Activated CD8-positive, alpha-beta memory T cell treated with anti-CD3 and anti-CD28 coated beads, Interleukin-2, amount 10 ng/mL, durations not matched to agents 7 days and 5 days (primary cell): ENCODE results near the gene HCLS1. TPM values are rescaled to one million over a fixed set of nuclear protein-coding genes. Genes with fewer than 3 reads are reported as not detected.

Experiments used
- ATAC-seq: fragments of 150-1000 bp; cut with Tn5 transposase; one replicate; pipeline ENCODE4 v1.10.0; 2021; ENCODE audit warnings: moderate library complexity
- CTCF ChIA-PET: fragments of 350-600 bp; sonication (Branson Sonifier 250); formaldehyde crosslinking; loops from one replicate; lab custom pipeline; 2021; ENCODE audit warnings: antibody characterized with exemption; lab: Charles Lee
- DNase-seq: peaks from one replicate; pipeline ENCODE4 v3.0.0-alpha.2; 2020
- H3K27ac Mint-ChIP-seq: one replicate; pipeline ENCODE4 v1.8.0; 2021; ENCODE audit warnings: mild to moderate bottlenecking, mixed read lengths
- H3K27me3 Mint-ChIP-seq: one replicate; pipeline ENCODE4 v1.8.0; 2021; ENCODE audit warnings: mixed read lengths
- H3K36me3 Mint-ChIP-seq: one replicate; pipeline ENCODE4 v1.8.0; 2021; ENCODE audit warnings: mild to moderate bottlenecking, mixed read lengths
- H3K4me1 Mint-ChIP-seq: one replicate; pipeline ENCODE4 v1.8.0; 2021; ENCODE audit warnings: mixed read lengths
- H3K4me3 Mint-ChIP-seq: one replicate; pipeline ENCODE4 v1.8.0; 2021; ENCODE audit warnings: mild to moderate bottlenecking, moderate library complexity, mixed read lengths
- H3K9me3 Mint-ChIP-seq: one replicate; pipeline ENCODE4 v1.8.0; 2022; ENCODE audit warnings: low read depth, mixed read lengths
- total RNA-seq, 2 experiments: library from RNA; stranded (reverse); gene quantifications; one replicate each; pipeline ENCODE4 v1.2.3, GENCODE V29; 2021

The HCLS1 gene
- total RNA-seq, 2 experiments from 2014 or later, result 305 to 312 TPM

DNA sequence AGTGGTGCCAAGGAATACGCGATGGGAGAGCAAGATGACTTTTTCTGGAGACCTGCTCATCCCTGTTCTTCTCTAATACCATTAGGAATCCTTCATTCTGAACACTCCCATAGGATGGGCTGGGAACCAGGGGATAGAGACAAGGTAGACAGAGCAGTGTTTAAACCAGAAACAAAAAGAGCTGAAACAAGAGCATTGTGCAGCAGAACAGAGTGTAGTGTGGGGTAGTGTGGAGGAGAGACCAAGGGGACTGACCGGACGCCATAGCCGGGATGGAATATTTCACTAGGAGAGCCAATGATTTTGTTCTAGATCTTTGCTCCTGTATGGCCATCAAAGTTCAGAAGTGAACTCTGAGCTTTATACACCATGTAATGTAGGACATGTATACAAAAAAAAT is 15.6 kb downstream of the HCLS1 start:
- ATAC-seq (no peak), DNase-seq (no peak)
- CTCF ChIA-PET, result interaction anchor here (0.7 kb wide), 1 partner anchor 10 kb away, joined by 3 read pairs; no protein-coding TSS in a partner anchor
- Mint-ChIP-seq H3K4me1 (peaks cover 7% of the 10 kb centered on the region), H3K9me3 (no peaks in the 10 kb centered on the region), H3K4me3 (no peak overlapping the region), H3K27me3 (no peaks in the 10 kb centered on the region), H3K36me3 (peaks cover 60% of the 10 kb centered on the region), H3K27ac (no peak overlapping the region)

DNA sequence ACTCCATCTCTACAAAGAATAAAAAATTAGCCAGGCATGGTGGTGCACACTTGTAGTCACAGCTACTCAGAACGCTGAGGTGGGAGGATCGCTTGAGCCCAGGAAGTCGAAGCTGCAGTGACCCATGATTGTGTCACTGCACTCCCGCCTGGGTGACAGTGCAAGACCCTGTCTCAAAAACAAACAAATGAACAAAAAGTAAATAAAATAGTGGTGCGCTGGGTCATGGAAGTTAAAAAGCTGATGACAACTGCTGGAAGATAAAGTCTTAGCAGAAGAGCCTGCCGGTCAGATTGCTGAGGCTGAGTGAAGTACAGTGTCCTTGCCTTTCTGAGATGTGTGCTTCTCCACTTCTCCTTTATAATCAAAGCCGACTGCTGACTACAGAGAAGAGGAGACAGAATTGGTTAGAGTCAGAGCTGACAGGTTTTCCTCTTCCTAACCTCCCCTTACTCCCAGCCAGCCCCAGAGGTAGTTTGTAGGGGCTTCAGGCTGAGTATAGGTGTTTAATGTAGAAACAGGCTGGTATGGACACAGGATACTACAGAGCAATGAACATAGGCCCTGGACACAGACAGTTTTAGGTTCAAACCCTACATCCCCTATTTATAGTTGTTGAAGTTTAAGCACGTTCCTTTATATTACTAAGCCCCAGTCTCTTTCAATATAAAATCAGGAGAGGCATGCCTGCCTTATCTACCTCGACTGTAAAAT is 17.9 kb downstream of the HCLS1 start:
- peaks cover 2% of the 10 kb centered on the region for H3K4me1 Mint-ChIP-seq
- H3K27me3 Mint-ChIP-seq, result no peaks in the 10 kb centered on the region
- H3K9me3 Mint-ChIP-seq, result no peaks in the 10 kb centered on the region
- peak overlapping the region; percentile 5 for H3K27ac Mint-ChIP-seq
- ATAC-seq (no peak), DNase-seq (no peak)
- peaks cover 70% of the 10 kb centered on the region for H3K36me3 Mint-ChIP-seq
- CTCF ChIA-PET, result no interaction called here
- H3K4me3 Mint-ChIP-seq, result no peak overlapping the region

DNA sequence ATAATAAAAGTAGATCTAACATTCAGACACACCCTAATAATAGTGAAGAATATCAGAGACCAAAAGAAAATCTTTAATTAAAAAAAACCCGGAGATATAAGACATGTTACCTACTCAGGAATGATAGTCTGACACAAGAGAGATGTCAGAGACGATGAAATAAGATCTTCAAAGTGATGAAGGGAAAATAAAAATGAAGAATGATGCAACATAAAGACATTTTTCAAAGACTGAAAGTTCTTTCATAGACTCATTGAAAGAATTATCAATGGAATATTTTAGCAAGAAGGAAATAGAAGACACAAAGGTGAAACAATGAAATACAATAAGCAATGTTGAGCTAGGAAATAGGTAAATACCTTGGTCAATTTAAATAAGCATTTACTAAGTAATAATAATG is 19.6 kb downstream of the HCLS1 start:
- Mint-ChIP-seq H3K27ac (peak overlapping the region; percentile 61), H3K9me3 (no peaks in the 10 kb centered on the region), H3K27me3 (no peaks in the 10 kb centered on the region), H3K36me3 (peaks cover 81% of the 10 kb centered on the region), H3K4me3 (no peak overlapping the region), H3K4me1 (peaks cover 2% of the 10 kb centered on the region)
- ATAC-seq (no peak), DNase-seq (no peak)
- CTCF ChIA-PET, result no interaction called here

DNA sequence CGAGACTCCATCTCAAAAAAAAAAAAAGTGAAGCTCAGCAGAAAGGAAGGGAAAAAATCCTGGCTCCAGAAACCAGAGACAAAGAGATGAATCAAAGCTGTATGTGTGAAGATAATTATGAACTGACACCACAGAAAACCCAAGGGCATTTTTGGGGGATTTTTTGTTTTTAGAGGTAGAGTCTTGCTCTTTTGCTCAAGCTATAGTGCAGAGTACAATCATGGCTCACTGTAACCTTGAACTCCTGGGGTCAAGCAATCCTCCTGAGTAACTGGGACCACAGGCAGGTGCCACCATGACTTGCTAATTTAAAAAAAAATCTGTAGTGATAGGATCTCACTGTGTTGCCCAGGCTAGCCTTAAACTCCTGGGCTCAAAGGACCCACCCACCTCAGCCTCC is 22.8 kb downstream of the HCLS1 start:
- Mint-ChIP-seq H3K4me3 (no peak overlapping the region), H3K27ac (no peak overlapping the region), H3K9me3 (no peaks in the 10 kb centered on the region), H3K36me3 (peaks cover 78% of the 10 kb centered on the region), H3K27me3 (no peaks in the 10 kb centered on the region), H3K4me1 (peaks cover 2% of the 10 kb centered on the region)
- CTCF ChIA-PET, result interaction anchor here (0.7 to 1.8 kb wide), 2 partner anchors 14 to 38 kb away, joined by 3 to 5 read pairs; no protein-coding TSS in a partner anchor
- no peak for DNase-seq
- ATAC-seq, result no peak

DNA sequence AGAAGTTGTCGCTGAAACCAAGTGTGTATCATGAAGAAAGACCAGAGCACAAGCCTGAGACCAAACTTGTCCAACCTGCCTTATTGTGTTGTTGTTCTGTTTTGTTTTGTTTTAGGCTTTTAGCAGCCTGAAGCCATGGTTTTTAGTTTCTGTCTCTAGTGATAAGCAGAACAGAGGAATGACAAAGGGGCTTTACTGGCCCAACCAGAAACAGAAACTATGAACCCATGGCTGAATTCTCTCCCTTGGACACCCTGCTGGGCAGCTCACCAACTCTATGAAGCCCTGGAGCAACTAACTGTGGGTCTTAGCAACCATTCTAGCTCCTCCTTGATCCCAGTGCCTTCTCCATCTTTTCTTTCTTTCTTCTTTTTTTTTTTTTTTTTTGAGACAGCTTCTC is 30.3 kb downstream of the HCLS1 start:
- Mint-ChIP-seq H3K27me3 (no peaks in the 10 kb centered on the region), H3K27ac (no peak overlapping the region), H3K36me3 (peaks cover 46% of the 10 kb centered on the region), H3K4me1 (no peaks in the 10 kb centered on the region), H3K4me3 (no peak overlapping the region), H3K9me3 (no peaks in the 10 kb centered on the region)
- ATAC-seq (no peak), DNase-seq (no peak)
- CTCF ChIA-PET, result no interaction called here

DNA sequence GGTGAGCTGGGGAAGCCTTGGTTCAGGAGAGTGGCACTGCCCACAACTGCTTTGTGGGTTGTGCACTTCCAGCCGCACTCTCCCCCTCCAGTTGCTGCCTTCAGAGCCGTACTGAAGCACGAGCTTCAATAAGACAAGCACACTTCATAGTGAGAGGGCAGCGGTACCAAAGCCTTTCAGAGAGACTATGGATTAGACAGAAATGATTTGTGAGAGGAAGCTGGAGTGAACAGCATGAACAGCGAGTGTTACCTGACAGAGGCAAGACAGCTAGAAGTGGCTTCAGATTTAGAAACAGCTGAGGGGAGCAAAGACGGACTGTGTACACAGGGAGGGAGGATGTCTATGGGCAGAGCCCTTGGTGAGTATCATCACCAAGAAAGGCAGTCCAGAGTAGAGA is 31.1 kb downstream of the HCLS1 start:
- H3K4me3 Mint-ChIP-seq, result no peak overlapping the region
- ATAC-seq, result no peak
- DNase-seq, result no peak
- peaks cover 40% of the 10 kb centered on the region for H3K36me3 Mint-ChIP-seq
- no peaks in the 10 kb centered on the region for H3K9me3 Mint-ChIP-seq
- CTCF ChIA-PET, result no interaction called here
- no peaks in the 10 kb centered on the region for H3K27me3 Mint-ChIP-seq
- no peaks in the 10 kb centered on the region for H3K4me1 Mint-ChIP-seq
- no peak overlapping the region for H3K27ac Mint-ChIP-seq

DNA sequence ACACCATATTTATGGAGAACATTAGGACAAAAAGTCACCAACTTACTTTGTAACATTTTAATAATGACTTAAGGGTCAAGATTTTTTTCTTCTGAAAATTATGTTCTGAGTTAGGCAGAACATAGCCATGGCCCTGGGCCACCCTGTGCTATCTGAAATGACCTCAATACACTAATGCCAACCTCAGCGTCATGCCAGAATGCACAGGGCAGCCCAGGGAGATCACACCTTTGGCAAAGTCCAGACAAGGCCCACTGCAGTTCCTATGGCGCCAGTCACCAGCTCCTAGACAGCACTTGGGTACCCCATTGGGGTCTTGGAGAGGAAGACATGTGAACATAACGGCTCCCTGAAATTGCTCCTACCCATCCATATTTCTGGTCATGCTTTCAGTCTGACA is 33.1 kb downstream of the HCLS1 start:
- no peak overlapping the region for H3K4me3 Mint-ChIP-seq
- DNase-seq (no peak), ATAC-seq (no peak)
- H3K9me3 Mint-ChIP-seq, result no peaks in the 10 kb centered on the region
- H3K27ac Mint-ChIP-seq, result no peak overlapping the region
- H3K4me1 Mint-ChIP-seq, result no peaks in the 10 kb centered on the region
- CTCF ChIA-PET, result no interaction called here
- peaks cover 27% of the 10 kb centered on the region for H3K36me3 Mint-ChIP-seq
- no peaks in the 10 kb centered on the region for H3K27me3 Mint-ChIP-seq

DNA sequence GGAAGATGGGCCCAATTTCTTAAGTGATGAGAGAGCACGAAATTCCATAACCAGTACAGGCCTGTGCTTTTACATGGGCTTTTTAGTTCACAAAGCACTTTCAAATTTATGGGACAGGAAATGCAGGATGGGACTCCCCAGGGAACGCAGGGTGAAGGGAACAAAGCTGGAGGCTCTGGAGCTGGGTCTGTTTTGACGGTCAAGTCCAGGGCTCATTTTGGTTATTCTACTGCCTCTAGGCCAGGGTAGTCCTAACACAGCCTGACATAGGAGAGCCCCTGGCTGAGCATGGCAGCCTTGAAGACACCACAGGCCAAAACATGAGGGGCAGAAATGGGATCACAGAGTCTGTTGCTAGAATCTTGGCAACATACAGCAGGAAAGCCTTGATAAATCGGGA is 33.5 kb downstream of the HCLS1 start:
- H3K27me3 Mint-ChIP-seq, result no peaks in the 10 kb centered on the region
- CTCF ChIA-PET, result interaction anchor here (0.5 kb wide), 1 partner anchor 1224 kb away, joined by 3 read pairs; no protein-coding TSS in a partner anchor
- no peak for ATAC-seq

DNA sequence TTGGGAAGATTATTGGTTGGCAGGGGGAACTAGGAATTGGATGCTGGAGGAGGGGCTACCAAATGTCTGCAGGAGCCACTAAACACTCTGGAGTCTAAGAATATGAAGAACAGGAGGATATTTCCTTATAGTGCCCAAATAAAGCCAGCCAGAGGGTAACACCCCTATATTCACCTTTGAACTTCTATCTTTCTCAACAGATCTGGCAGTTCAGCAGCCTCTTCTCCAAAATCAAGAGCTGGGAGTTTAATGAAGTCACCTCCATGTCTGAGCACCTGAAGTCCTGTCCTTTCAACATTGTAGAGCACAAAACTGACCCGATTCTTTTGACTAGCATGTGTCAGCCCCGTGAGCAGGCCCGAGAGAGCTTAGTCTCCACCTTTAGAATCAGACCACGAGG is 34.2 kb downstream of the HCLS1 start:
- ATAC-seq (no peak), DNase-seq (no peak)
- no peak overlapping the region for H3K27ac Mint-ChIP-seq
- peaks cover 19% of the 10 kb centered on the region for H3K36me3 Mint-ChIP-seq
- H3K9me3 Mint-ChIP-seq, result no peaks in the 10 kb centered on the region
- H3K27me3 Mint-ChIP-seq, result peaks cover 5% of the 10 kb centered on the region
- CTCF ChIA-PET, result interaction anchor here (0.5 kb wide), 1 partner anchor 1225 kb away, joined by 3 read pairs; no protein-coding TSS in a partner anchor
- H3K4me3 Mint-ChIP-seq, result no peak overlapping the region
- no peaks in the 10 kb centered on the region for H3K4me1 Mint-ChIP-seq

More for the DNA sequence above, 33.5 kb downstream of the HCLS1 start:
- no peak overlapping the region for H3K4me3 Mint-ChIP-seq
- H3K4me1 Mint-ChIP-seq, result no peaks in the 10 kb centered on the region
- H3K9me3 Mint-ChIP-seq, result no peaks in the 10 kb centered on the region
- no peak overlapping the region for H3K27ac Mint-ChIP-seq
- DNase-seq, result no peak
- H3K36me3 Mint-ChIP-seq, result peaks cover 25% of the 10 kb centered on the region

DNA sequence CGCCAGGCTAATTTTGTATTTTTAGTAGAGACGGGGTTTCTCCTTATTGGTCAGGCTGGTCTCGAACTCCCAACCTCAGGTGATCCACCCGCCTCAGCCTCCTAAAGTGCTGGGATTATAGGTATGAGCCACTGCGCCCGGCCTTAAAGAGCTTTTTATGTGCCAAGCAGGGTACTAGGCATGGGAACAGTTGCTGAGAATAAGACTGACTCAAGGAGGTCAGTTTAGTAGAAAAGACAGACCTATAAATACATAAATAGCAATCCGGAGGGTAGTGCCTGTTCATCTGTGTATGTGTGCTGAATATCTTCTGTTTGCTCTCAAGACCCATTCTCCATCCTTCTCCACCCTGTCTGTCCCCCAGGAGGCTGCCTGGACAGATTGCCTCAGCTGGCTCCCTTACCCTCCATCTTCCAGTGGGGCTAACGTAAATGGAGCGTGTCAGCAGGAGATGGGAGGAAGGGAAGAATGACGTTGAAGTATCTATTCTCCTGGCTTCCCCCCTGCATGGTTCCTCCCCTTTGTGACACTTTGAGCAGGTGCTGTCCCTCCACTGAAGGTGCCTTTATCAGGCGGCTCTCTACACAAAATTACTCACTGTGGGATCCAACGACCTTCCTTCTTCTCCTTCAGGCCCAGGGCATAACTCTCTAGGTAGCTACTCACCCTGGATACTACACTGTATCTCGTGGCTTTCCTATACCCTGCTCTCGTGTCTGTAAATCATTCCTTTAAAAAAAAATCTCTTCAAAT is 36.4 kb downstream of the HCLS1 start:
- Mint-ChIP-seq H3K4me3 (no peak overlapping the region), H3K27me3 (peaks cover 8% of the 10 kb centered on the region), H3K36me3 (peaks cover 5% of the 10 kb centered on the region), H3K4me1 (no peaks in the 10 kb centered on the region), H3K27ac (no peak overlapping the region), H3K9me3 (no peaks in the 10 kb centered on the region)
- CTCF ChIA-PET, result interaction anchor here (0.7 to 1.9 kb wide), 2 partner anchors 14 to 151 kb away, joined by 3 to 5 read pairs; no protein-coding TSS in a partner anchor
- DNase-seq (no peak), ATAC-seq (no peak)

DNA sequence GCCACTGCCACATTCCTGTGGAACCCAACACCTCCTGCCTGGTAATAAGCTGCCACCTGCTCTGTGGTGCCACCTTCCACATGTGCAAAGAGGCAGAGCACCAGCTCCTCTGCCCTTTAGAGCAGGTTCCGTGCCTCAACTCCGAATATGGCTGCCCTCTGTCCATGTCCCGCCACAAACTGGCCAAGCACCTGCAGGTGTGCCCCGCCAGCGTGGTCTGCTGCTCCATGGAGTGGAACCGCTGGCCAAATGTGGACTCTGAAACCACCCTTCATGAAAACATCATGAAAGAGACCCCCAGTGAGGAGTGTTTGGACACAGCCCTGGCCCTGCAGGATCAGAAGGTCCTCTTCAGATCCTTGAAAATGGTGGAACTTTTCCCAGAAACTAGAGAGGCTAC is 39.2 kb downstream of the HCLS1 start:
- CTCF ChIA-PET, result no interaction called here
- Mint-ChIP-seq H3K27me3 (peaks cover 13% of the 10 kb centered on the region), H3K27ac (no peak overlapping the region), H3K36me3 (no peaks in the 10 kb centered on the region), H3K9me3 (no peaks in the 10 kb centered on the region), H3K4me1 (no peaks in the 10 kb centered on the region), H3K4me3 (no peak overlapping the region)
- no peak for ATAC-seq
- no peak for DNase-seq

DNA sequence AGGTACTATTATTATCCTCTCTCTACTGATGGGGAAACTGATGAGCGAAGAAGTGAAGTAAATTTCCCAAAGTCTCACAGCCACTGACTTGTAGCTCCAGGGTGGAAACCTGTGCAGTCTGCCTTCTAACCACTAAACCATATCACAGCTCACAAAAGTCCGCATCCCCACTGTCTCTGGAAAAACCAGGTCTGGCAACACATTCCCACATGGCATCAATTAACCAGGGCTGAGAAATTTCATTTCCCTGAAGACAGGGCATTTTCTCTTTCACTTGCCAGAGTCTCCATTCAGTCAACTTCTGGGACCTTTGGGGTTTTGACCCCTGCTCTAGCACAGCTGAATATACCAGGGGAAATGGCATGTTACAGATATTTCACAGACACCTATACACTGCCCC is 41.0 kb downstream of the HCLS1 start:
- Mint-ChIP-seq H3K27me3 (peaks cover 13% of the 10 kb centered on the region), H3K4me1 (no peaks in the 10 kb centered on the region), H3K27ac (no peak overlapping the region), H3K36me3 (no peaks in the 10 kb centered on the region), H3K4me3 (no peak overlapping the region), H3K9me3 (no peaks in the 10 kb centered on the region)
- no peak for ATAC-seq
- DNase-seq, result no peak
- CTCF ChIA-PET, result no interaction called here

DNA sequence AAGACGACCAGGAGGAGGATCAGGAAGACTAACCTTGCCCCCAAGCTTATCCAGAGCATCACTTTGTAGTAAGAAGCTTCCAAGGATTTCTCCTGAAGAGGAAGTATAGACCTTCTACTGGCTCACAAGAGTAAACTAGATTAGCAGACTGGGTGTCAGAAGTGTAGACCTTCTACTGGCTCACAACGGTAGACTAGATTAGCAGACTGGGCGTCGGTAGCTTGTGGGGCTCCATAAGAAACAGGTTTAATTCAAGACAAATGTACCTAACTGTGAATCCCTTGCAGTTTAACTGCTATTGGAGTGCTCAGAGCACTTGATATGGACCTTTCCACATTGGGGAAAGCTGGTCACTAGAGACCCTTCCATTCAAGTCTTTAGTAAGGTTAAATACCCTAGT is 54.6 kb downstream of the HCLS1 start:
- no peaks in the 10 kb centered on the region for H3K9me3 Mint-ChIP-seq
- CTCF ChIA-PET, result no interaction called here
- no peak for ATAC-seq
- H3K27ac Mint-ChIP-seq, result no peak overlapping the region
- no peak overlapping the region for H3K4me3 Mint-ChIP-seq
- H3K36me3 Mint-ChIP-seq, result no peaks in the 10 kb centered on the region
- H3K27me3 Mint-ChIP-seq, result no peaks in the 10 kb centered on the region
- H3K4me1 Mint-ChIP-seq, result no peaks in the 10 kb centered on the region
- no peak for DNase-seq

DNA sequence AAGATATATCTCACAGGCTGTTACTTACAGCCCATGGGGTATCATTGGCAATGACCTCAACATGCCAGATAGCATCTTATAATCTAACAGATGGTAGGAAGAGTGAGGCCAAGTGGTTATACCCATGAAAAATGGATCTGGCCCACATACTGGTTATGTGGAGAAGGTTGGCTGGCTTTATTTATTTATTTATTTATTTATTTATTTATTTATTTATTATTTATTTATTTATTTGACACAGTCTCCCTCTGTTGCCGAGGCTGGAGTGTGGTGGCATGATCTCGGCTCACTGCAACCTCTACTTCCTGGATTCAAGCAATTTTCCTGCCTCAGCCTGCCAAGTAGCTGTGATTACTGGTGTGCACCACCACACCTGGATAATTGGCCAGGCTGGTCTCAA is 55.9 kb downstream of the HCLS1 start:
- Mint-ChIP-seq H3K27ac (no peak overlapping the region), H3K27me3 (no peaks in the 10 kb centered on the region), H3K4me1 (no peaks in the 10 kb centered on the region), H3K4me3 (no peak overlapping the region), H3K36me3 (no peaks in the 10 kb centered on the region), H3K9me3 (no peaks in the 10 kb centered on the region)
- ATAC-seq (no peak), DNase-seq (no peak)
- CTCF ChIA-PET, result no interaction called here
